Sigmoid colon (tissue), 4 donors: ENCODE data around the gene ADAMTS19.

Experiments used
- CTCF ChIP-seq, 4 experiments: fragments of 450-650 bp in 3 of 4; fragments of 200-600 bp in 1 of 4; IDR thresholded peaks; one replicate each; pipeline ENCODE4 v1.5.1; 2016 to 2019; ENCODE audit warnings: antibody characterized with exemption in 4 of 4, mild to moderate bottlenecking in 3 of 4, moderate library complexity in 2 of 4
- EP300 ChIP-seq, 4 donors: sonication (generic); formaldehyde crosslinking; IDR thresholded peaks; one replicate each; pipeline ENCODE4 v1.6.1; 2017; ENCODE audit warnings: antibody characterized with exemption in 4 of 4
- POLR2A ChIP-seq, 2 donors: fragments of 450-650 bp; IDR thresholded peaks; one replicate each; pipeline ENCODE4 v1.6.1; 2016; ENCODE audit warnings: antibody characterized with exemption in 2 of 2, mild to moderate bottlenecking in 2 of 2, moderate library complexity in 2 of 2
- POLR2AphosphoS5 ChIP-seq, 4 donors: sonication (generic); formaldehyde crosslinking; IDR thresholded peaks; one replicate each; pipeline ENCODE4 v1.6.1; 2017; ENCODE audit warnings: antibody characterized with exemption in 4 of 4

- TF ChIP-seq EP300 (IDR thresholded peaks at IDR 0.05) (no peak), CTCF (IDR thresholded peaks at IDR 0.05) (no peak), POLR2AphosphoS5 (IDR thresholded peaks at IDR 0.05) (no peak), POLR2A (IDR thresholded peaks at IDR 0.05) (no peak)
Measured at GRCh38 chr5:129448654-129449053, 11.4 kb upstream of the ADAMTS19 start.
